ENCODE measurements around the gene MSS51.

DNA sequence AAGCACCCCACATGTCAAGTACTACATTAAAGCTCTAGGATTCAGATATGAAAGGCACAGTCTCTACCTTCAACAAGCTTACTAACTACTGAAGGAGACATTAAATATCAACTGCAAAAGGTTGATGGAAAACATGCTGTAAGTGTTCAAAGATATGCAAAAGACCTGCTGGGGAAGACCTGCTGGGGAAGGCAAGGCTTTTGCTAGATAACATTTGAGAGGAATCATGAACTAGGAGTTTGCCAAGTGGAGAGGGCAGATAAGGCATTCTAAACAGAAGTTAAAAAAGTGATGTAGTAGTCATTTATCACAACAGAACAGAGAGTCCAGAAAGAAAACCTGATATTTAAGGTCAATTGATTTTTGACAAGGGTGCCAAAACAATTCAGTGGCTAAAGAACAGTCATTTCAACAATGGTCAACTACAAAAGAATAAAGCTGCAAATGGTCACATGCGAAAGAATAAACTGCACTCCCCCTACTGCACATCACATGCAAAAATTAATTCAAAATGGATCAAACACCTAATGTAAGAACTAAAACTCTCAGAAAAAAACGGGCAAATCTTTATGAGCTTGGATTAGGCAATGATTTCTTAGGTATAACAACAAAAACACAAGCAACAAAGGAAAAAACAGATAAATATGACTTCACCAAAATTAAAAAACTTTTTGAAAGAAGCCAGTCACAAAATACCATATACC, 23.0 kb upstream of the MSS51 start:
- TF ChIP-seq, protein P1, sequence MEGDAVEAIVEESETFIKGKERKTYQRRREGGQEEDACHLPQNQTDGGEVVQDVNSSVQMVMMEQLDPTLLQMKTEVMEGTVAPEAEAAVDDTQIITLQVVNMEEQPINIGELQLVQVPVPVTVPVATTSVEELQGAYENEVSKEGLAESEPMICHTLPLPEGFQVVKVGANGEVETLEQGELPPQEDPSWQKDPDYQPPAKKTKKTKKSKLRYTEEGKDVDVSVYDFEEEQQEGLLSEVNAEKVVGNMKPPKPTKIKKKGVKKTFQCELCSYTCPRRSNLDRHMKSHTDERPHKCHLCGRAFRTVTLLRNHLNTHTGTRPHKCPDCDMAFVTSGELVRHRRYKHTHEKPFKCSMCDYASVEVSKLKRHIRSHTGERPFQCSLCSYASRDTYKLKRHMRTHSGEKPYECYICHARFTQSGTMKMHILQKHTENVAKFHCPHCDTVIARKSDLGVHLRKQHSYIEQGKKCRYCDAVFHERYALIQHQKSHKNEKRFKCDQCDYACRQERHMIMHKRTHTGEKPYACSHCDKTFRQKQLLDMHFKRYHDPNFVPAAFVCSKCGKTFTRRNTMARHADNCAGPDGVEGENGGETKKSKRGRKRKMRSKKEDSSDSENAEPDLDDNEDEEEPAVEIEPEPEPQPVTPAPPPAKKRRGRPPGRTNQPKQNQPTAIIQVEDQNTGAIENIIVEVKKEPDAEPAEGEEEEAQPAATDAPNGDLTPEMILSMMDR (IDR thresholded peaks at IDR 0.05), result no peak
- TF ChIP-seq SIN3A (IDR thresholded peaks at IDR 0.05; ENCODE audit: borderline replicate concordance, insufficient read depth, low read depth, low read length), result no peak
- no peak for TF ChIP-seq POLR2AphosphoS5 (IDR thresholded peaks at IDR 0.05; ENCODE audit: low read depth, low read length)
- TF ChIP-seq, protein P2, sequence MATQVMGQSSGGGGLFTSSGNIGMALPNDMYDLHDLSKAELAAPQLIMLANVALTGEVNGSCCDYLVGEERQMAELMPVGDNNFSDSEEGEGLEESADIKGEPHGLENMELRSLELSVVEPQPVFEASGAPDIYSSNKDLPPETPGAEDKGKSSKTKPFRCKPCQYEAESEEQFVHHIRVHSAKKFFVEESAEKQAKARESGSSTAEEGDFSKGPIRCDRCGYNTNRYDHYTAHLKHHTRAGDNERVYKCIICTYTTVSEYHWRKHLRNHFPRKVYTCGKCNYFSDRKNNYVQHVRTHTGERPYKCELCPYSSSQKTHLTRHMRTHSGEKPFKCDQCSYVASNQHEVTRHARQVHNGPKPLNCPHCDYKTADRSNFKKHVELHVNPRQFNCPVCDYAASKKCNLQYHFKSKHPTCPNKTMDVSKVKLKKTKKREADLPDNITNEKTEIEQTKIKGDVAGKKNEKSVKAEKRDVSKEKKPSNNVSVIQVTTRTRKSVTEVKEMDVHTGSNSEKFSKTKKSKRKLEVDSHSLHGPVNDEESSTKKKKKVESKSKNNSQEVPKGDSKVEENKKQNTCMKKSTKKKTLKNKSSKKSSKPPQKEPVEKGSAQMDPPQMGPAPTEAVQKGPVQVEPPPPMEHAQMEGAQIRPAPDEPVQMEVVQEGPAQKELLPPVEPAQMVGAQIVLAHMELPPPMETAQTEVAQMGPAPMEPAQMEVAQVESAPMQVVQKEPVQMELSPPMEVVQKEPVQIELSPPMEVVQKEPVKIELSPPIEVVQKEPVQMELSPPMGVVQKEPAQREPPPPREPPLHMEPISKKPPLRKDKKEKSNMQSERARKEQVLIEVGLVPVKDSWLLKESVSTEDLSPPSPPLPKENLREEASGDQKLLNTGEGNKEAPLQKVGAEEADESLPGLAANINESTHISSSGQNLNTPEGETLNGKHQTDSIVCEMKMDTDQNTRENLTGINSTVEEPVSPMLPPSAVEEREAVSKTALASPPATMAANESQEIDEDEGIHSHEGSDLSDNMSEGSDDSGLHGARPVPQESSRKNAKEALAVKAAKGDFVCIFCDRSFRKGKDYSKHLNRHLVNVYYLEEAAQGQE (IDR thresholded peaks at IDR 0.05; ENCODE audit: insufficient read depth in 1 of 2, low read depth in 2 of 2, low read length in 1 of 2), result no peak
